Inferior parietal cortex (tissue), 1 donor: ENCODE results near the gene KIF19.
"Not testable (repeated sequence)": the region's sequence is repeated elsewhere in the genome, so short reads cannot be mapped to it uniquely, and the experiment has no call there.

Experiments
- DNase-seq: peaks from one replicate; pipeline ENCODE4 v3.0.0-alpha.2; 2016; ENCODE audit errors: extremely low spot score

KIF19 gene, protein sequence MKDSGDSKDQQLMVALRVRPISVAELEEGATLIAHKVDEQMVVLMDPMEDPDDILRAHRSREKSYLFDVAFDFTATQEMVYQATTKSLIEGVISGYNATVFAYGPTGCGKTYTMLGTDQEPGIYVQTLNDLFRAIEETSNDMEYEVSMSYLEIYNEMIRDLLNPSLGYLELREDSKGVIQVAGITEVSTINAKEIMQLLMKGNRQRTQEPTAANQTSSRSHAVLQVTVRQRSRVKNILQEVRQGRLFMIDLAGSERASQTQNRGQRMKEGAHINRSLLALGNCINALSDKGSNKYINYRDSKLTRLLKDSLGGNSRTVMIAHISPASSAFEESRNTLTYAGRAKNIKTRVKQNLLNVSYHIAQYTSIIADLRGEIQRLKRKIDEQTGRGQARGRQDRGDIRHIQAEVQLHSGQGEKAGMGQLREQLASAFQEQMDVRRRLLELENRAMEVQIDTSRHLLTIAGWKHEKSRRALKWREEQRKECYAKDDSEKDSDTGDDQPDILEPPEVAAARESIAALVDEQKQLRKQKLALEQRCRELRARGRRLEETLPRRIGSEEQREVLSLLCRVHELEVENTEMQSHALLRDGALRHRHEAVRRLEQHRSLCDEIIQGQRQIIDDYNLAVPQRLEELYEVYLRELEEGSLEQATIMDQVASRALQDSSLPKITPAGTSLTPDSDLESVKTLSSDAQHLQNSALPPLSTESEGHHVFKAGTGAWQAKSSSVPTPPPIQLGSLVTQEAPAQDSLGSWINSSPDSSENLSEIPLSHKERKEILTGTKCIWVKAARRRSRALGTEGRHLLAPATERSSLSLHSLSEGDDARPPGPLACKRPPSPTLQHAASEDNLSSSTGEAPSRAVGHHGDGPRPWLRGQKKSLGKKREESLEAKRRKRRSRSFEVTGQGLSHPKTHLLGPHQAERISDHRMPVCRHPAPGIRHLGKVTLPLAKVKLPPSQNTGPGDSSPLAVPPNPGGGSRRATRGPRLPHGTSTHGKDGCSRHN

DNA sequence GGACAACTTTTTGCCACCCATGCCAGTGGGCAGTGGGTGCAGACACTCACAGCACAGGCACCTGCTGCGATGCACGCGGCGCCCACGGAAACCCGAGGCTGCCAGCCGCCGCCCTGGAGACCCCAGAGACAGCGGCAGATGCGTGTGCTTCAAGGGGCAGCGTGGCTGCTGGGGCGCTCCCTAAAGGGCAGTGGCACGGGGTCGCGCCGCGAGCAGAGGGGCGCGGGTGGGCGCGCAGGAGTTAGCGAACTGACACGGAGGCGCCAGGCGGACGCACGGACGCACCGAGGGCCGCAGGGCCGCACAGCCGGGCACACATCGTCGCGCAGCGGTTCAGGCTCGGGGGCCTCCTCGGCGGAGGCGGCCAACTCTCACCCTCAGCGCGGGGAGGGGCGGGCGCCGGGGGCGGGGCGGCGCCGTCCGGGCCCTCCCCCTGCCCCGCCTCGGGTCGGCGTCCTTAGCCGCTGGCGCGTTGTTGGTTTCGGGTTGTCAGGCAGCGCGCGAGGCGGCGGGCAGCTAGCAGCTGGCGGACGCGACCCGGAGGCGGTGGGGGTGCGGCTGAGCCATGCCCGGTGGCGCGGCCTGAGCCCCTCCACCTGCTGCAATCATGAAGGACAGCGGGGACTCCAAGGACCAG lies at the start of gene KIF19:
Gene KIF19 (plus strand): TSS at position 484 of the 637 bp plus-strand sequence. CDS start 124 bp downstream, at position 608.
- no peak for DNase-seq

DNA sequence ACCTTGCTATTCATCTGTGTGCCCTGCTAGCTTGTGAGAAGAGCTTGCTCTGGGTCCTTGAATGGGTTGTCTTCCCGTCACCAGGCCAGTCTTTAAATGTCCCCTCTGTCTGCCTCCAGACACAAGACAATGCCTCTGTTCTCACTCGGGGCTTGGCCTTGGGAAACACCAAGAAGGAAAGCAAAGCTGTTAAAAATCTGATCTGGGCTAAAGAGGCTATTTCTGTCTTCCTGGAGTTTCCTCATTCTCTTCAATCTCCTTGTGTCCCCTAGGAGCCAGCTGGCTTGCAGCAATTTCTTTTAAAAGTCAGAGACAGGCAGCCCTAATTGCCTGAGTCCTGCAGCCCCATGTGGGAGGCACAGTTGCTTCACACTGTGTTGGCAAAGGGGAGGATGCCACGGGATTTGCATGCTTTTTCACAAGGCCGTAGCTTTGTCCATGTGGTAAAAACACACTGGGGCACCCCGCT lies 49.5 kb upstream of the KIF19 start:
- DNase-seq, result peak; percentile 55

DNA sequence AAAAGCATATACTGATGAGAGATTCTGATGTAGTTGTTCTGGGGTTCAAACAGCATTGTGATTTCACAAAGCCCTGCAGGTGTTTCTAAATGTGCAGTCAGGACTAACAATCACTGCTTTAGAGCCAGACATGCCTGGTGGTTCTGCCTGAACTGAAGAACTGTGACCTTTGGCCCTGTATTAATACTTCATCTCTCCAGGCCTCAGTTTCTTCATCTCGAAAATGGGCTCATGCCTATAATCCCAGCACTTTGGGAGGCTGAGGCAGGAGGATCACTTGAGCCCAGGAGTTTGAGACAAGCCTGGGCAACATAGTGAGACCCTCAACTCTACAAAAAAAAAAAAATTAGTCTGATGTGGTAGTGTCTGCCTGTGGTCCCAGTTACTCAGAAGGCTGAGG lies 48.1 kb upstream of the KIF19 start:
- DNase-seq, result no peak

DNA sequence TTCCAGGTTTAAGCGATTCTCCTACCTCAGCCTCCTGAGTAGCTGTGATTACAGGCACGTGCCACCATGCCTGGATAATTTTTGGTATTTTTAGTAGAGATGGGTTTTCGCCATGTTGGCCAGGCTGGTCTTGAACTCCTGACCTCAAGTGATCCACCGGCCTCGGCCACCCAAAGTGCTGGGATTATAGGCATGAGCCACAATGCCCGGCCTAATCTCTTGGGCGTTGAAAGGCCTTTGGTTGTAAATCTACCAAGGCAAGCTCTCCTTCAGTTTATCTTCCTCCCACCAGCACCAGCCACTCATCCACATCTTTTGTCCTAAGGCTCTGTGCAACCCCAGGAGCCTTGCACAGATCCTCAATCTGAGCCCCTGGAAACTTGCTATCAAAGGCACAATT lies 46.4 kb upstream of the KIF19 start:
- DNase-seq, result not testable (repeated sequence)

DNA sequence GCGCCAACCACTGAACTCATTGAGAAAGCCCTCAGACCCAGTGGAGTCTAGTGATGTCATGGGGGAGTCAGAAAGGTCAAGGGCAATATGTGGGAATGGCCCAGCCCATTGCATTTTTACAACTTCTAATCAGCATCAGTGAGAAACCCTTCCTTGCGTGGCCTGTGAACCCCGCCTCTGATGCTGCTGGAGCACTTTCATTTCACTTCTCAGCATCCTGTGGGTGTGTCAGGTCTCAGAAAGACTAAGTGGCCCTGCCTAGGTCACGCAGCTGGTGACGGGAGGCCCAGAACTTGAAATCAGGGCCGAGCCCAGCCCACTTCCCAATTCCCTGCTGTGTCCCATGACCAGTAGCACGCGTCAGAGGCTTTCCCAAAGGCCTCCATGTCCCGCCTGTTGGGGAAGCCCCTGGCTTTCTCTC lies 45.9 kb upstream of the KIF19 start:
- DNase-seq, result no peak

DNA sequence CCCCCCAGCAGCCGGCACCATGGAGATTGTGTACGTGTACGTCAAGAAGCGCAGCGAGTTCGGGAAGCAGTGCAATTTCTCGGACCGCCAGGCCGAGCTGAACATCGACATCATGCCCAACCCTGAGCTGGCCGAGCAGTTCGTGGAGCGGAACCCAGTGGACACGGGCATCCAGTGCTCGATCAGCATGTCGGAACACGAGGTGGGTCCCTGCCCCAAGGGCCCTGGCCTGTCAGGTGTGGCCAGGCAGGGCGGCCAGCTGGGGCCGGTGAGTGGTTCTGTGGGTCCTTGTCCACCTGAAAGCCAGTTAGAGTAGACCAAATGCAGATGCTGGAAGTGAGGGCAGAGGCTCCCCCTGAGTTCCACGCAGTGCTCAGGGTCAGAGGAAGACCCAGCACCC lies 44.2 kb upstream of the KIF19 start:
- no peak for DNase-seq

DNA sequence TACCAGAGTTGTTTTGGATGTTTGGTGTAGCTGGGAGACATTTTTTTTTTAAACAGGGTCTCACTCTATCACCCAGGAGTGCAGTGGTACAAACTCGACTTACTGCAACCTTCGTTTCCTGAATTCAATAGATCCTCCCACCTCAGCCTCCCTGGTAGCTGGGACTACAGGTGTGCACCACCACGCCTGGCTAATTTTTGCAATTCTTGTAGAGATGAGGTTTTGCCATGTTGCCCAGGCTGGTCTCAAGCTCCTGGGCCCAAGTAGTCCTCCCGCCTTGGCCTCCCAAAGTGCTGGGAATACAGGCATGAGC lies 43.8 kb upstream of the KIF19 start:
- DNase-seq, result not testable (repeated sequence)

DNA sequence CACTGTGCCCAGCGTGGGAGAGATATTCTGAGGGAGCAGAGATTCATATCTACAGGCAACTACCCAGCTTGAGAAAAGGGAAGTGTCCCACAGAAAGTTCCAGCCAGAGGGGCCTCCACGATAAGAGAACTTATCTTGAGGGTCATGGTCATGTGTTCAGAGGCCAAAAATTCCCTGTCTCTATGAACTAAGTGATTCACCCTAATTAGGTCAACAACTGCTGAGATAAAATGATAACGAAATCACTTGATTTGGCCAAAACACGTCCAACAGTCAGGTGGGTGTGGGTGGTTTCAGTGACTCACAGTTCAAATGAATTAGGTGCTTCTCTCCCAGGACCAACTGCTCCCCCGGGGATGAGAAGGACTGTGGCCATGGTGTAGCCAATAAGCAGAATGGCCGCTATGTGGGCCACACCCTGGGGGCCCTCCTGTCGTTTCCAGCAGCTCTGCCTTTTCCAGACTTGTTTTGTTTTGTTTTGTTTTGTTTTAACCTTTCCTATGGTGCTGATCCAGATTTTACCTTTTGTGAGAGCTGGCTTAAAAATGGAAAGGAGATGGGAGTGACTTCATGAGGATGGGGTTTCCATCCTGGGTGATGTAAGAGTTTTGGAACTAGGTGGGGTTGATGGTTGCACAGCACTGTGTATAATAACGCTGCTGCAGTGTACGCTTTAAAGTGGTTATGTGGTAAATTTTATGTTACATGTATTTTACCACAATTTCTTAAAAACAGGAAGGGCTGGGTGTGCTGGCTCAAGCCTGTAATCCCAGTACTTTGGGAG lies 43.2 kb upstream of the KIF19 start:
- no peak for DNase-seq

DNA sequence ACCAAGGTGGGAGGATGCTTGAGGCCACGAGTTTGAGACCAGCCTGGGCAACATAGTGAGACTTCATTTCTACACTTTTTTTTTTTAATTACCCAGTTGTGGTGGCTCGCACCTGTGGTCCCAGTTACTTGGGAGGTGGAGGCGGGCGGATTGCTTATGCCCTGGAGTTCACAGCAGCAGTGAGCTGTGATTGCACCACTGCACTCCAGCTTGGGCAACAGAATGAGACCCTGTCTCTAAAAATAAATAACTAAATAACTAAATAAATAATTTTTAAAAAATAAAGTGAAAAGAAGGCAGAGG lies 42.7 kb upstream of the KIF19 start:
- DNase-seq, result no peak

DNA sequence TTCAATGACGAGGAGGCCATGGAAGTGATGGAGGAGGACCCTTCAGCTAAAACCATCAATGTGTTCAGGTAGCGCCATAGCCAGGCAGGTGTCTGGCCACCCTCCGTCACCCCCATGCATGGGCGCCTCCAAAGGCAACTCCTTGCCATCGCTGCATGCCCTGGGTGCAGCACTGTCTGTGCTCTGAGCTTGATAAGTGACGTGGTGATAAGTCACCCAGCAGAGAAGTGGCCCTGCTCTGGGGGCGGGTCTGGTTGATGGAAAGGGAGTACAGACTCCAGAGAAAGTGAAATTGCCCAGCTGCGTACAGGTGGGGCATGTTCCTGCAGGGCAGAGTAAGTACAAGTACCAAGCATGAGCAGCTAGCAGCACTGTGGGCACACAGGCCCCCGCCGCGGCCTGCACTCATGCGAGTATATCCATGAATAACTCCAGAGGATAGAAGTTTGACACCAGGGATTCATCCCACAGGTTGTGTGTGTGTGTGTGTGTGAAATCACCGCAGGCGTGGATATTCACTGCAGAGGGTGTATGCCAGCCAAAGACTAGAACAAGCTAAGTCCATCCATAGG lies 38.9 kb upstream of the KIF19 start:
- no peak for DNase-seq

DNA sequence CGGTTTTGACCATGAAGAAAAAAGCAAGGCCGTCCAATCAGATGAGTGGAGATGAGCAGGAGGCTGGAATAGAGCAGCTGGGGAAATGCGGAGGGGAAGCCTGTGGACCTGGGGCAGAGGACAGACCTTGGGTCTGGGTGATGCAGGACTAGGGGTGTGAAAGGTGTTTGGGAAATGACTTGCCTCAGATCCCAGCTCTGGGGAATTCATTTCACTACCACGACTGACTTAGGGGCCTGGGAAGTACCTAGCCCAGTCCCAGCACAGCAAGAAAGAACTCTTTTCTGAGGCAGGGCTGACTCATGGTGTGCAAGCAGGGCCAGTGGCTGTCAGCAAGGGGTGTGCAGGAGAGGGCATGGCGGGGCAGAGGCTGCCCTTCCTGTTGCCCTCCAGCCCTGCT lies 37.2 kb upstream of the KIF19 start:
- no peak for DNase-seq

DNA sequence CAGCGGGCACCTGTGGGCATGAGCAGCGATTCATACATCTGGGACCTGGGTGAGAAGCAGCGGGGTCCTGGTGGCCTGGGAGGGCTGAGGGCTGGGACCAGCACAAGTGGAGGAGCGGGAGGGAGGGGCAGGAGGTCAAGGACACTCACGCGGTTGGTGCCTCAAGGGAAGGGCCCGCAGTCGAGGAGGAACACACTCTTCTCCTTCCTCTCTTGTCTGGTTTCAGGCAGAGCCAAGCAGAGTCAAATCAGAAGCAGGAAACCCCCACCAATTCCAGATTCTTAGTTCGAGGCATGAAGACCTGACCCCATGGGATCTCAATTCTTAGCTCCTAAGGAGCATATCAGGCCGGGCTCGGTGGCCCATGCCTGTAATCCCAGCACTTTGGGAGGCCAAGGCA lies 36.3 kb upstream of the KIF19 start:
- no peak for DNase-seq

DNA sequence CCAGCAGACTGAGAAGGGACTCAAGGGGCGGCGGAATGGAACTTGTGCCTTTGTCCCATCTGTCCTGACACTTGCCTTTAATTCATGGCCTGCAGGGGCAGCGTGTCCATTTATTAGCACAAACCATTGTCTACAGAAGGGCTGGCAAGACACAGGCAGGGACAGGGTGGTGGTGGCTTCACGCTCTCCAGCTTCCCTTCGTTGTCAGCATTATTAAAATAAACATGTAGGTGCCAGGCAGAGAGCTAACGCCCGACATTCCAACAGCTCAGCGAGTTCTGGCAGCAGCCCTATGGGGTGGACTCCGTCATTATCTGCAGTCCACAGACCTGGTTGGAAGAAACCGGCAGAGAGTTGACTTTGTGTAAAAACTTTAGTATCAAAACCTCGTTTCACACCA lies 35.7 kb upstream of the KIF19 start:
- no peak for DNase-seq

DNA sequence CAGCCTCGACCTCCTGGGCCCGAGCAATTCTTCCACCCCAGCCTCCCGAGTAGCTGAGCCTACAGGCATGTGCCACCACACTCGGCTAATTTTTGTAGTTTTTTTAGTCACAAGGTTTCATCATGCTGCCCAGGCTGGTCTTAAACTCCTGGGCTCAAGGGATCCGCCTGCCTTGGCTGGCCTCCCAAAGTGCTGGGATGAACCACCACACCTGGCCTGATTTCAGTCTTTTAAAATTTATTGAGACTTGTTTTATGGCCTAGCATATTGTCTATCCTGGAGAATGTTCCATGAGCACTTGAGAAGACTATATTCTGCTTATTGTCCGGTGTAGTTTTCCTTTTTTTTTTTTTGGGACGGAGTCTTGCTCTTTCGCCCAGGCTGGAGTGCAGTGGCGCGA lies 33.5 kb upstream of the KIF19 start:
- no peak for DNase-seq

DNA sequence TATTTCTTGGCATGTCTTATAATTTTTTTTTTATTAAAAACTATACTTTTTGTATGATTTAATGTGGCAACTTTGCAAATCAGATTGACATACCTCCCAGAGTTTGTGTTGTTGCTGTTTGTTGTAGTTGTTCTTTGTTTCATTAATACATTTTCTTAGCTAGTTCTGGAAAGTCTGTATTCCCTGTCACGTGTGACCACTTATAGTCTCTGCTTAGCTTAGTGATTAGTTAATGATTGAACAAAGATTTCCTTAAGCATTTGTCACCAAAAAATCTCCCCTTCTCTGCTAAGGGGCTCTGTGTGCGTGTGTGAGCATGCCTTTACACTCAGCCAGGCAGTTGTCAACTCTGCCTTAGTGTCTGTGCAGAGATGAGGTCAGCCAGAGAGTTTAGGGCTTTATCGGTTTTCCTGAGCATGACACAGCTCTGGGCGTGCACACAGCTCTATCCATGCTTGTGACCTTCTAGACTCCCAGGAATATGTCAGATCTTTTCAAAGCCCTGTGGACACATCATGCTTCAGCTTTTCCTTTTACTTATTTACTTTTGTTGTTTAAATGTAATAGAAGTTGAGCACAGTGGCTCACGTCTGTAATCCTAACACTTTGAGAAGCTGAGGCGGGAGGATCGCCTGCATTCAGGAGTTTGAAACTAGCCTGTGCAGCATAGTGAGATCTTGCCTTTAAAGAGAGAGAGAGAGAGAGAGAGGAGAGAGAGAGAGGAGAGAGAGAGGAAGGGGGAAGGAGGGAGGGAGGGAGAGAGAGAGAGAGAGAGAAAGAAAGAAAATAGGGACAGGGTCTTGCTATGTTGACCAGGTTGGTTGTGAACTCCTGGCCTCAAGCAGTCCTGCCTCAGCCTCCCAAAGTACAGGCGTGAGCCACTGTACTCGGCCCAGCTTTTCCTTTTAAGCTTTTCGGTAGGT lies 30.1 kb upstream of the KIF19 start:
- DNase-seq, result no peak

DNA sequence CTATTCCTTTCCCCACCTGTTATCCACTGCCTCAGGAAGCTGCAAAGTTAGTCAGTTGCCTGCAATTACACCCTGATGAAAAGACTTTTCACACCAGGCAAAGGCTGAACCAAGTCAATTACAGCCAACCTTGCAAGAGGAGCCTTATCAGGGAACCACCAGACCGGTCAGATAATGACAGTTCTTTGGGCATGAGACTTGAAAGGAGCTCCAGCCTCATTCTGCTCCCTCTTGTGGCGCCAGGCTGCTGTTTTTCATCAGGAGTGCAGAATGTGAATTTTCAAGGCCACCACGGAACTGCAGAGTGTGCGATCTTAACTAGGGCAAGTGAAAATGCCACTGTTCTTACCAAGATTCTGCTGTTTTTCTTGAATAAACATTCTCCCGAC lies 29.5 kb upstream of the KIF19 start:
- DNase-seq, result peak; percentile 85

DNA sequence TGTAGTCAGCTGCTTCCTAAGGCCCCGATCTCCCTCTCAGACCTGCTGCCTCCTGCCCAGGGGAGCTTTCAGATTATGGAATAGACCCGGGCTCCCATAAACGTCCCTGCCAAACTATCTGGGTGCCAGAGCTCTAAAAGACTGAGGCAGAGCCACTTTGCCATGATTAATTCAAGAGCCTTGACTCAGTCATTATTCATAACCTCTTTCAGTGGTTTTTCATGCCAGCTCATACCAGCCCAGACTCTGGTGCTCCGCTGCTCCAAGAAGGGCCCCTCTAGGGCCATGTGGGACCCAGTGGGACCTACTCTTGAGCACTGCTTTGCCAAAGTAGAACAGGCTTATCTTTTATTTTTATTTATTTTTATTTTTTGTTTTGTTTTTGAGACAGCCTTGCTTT lies 28.1 kb upstream of the KIF19 start:
- DNase-seq, result no peak

DNA sequence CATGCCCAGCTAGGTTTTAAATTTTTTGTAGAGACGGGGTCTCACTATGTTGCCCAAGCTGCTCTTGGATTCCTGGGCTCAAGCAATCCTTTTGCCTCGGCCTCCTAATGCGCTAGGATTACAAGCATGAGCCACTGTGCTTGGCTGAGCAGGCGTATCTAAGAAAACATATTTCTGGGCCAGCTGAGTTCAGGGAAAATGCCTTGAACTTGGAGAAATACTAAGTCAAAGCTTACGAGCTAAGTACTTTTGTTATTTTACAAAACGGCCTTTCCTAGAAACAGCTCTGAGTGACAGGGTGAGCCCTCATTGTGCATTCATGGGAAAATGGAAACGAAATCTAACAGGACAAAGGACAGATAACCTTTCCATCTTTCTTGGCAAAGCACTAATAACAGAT lies 27.2 kb upstream of the KIF19 start:
- no peak for DNase-seq

DNA sequence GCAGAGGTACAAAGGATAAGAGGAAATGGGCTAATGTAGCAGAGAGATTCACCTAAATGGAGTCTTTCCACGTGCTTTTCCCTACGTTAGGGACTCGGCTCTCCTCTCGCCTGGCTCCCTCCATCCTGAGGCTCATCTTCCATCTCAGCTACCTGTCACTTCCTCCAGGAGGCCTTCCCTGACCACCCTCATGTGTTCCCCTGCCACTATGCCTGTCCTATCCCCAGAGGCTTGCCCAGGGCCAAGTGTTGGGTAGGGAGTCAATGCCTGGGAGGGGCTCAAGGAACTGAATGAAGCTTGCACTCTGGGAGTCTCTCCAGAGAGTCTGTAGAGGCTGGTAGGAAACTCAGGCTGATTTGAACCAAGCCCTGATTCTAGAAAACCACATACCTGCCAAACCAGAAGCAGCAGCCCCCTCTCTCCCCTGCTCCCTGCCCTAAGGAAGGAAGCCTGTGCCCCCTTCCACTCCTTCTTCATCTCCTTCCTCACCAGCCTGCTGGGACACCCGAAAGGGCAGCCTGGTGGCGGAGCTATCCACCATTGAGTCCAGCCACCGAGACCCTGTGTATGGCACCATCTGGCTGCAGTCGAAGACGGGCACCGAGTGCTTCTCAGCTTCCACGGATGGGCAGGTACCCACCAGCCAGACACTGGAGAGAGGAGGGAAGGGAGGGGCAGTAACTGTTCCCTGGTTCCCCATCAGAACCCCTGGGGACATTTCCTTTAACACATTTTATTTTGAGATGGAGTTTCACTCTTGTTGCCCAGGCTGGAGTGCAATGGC lies 26.6 kb upstream of the KIF19 start:
- DNase-seq, result no peak
